H1 (cell line): ENCODE data around the gene TNFSF11. TPM values are rescaled to one million over a fixed set of nuclear protein-coding genes. Genes with fewer than 3 reads are reported as not detected.
A peak's percentile ranks its signal among the peaks of the same experiment; 100 is the strongest.

Experiments
- CTCF ChIA-PET: fragments of 300-600 bp; sonication (Branson Sonifier 250); formaldehyde crosslinking; loops from one replicate; lab custom pipeline; 2021; ENCODE audit not compliant: partially characterized antibody; lab: Charles Lee
- POLR2A ChIA-PET: fragments of 300-600 bp; sonication (Branson Sonifier 250); formaldehyde crosslinking; loops from one replicate; lab custom pipeline; 2021; ENCODE audit warnings: inconsistent platforms; ENCODE audit not compliant: partially characterized antibody; lab: Charles Lee
- DNase-seq, 2 experiments: peaks; one replicate each; pipeline versions ENCODE4 v3.0.0 to v3.0.0-alpha.2; 2010 to 2022; ENCODE audit warnings: low spot score in 2 of 2, low read depth in 1 of 2, mixed read lengths in 1 of 2
- FAIRE-seq: peaks from 2 replicates; lab custom pipeline; 2011; peaks lifted over from hg19 to GRCh38; lab: Jason Lieb, UNC
- H2AFZ ChIP-seq: 2 replicates; pipeline ENCODE4 v1.8.1; 2012; ENCODE audit warnings: low read length, inconsistent platforms
- H2AK5ac ChIP-seq: 2 replicates; pipeline ENCODE4 v1.6.1; 2013; ENCODE audit warnings: low read depth, low read length
- H2BK120ac ChIP-seq: replicated peaks from 2 replicates; pipeline ENCODE3; 2013; ENCODE audit warnings: low read depth, low read length, inconsistent platforms
- H2BK12ac ChIP-seq: 2 replicates; pipeline ENCODE4 v1.6.1; 2013; ENCODE audit warnings: low read depth, low read length
- H2BK15ac ChIP-seq: 2 replicates; pipeline ENCODE4 v1.6.1; 2013; ENCODE audit warnings: low read length
- H2BK20ac ChIP-seq: 2 replicates; pipeline ENCODE4 v1.6.1; 2013; ENCODE audit warnings: low read length
- H2BK5ac ChIP-seq: 2 replicates; pipeline ENCODE4 v1.6.1; 2013; ENCODE audit warnings: low read depth, low read length
- H3K14ac ChIP-seq: 2 replicates; pipeline ENCODE4 v1.6.1; 2013; ENCODE audit warnings: inconsistent platforms; ENCODE audit not compliant: insufficient read length
- H3K18ac ChIP-seq: 2 replicates; pipeline ENCODE4 v1.6.1; 2013; ENCODE audit warnings: low read length; ENCODE audit errors: extremely low read depth
- H3K23ac ChIP-seq: 2 replicates; pipeline ENCODE4 v1.6.1; 2013; ENCODE audit warnings: inconsistent platforms; ENCODE audit not compliant: insufficient read length
- H3K23me2 ChIP-seq: 2 replicates; pipeline ENCODE4 v1.6.1; 2013; ENCODE audit warnings: low read depth, low read length
- H3K27ac ChIP-seq: 2 replicates; pipeline ENCODE4 v1.6.1; 2011; ENCODE audit warnings: low read depth, low read length, inconsistent platforms
- H3K27me3 ChIP-seq, 4 experiments: replicated peaks in 1 of 4; 1 replicate in 1 of 4; 2 replicates in 3 of 4; pipeline versions ENCODE4 v1.6.1 to v1.8.1; 2011 to 2013; ENCODE audit warnings: low read length in 3 of 4, mild to moderate bottlenecking in 3 of 4, inconsistent platforms in 2 of 4, mixed read lengths in 2 of 4, moderate library complexity in 1 of 4; ENCODE audit not compliant: control insufficient read depth in 3 of 4, insufficient read depth in 3 of 4; ENCODE audit errors: extremely low read depth in 1 of 4
- H3K36me3 ChIP-seq, 4 experiments: 2 replicates each; pipeline versions ENCODE4 v1.6.1 to v1.8.1; 2011 to 2013; ENCODE audit warnings: mild to moderate bottlenecking in 4 of 4, low read length in 3 of 4, moderate library complexity in 2 of 4, control low read depth in 1 of 4, inconsistent platforms in 1 of 4; ENCODE audit not compliant: insufficient read depth in 4 of 4, control insufficient read depth in 2 of 4
- H3K4ac ChIP-seq: replicated peaks from 2 replicates; pipeline ENCODE3; 2013; ENCODE audit warnings: low read length, low read depth, mixed read lengths, inconsistent platforms; ENCODE audit not compliant: insufficient read length
- H3K4me1 ChIP-seq, 4 experiments: replicated peaks in 1 of 4; 1 replicate in 1 of 4; 2 replicates in 3 of 4; pipeline versions ENCODE4 v1.6.1 to v1.8.1; 2011 to 2013; ENCODE audit warnings: low read length in 3 of 4, inconsistent platforms in 2 of 4, mixed read lengths in 1 of 4; ENCODE audit not compliant: insufficient read depth in 4 of 4, control insufficient read depth in 3 of 4
- H3K4me2 ChIP-seq, 2 experiments: 2 replicates each; pipeline versions ENCODE4 v1.6.1 to v1.8.1; 2011 to 2013; ENCODE audit warnings: low read depth in 2 of 2, low read length in 2 of 2, control low read depth in 1 of 2, inconsistent platforms in 1 of 2, mild to moderate bottlenecking in 1 of 2; ENCODE audit not compliant: insufficient read depth in 1 of 2
- H3K4me3 ChIP-seq, 4 experiments: fragments of 200-600, 300-600 bp in 1 of 4; sonication (generic), shearing (Covaris generic), sonication (Bioruptor Twin) in 1 of 4; 2 replicates each; pipeline versions ENCODE4 v1.5.1 to v1.8.1; 2011 to 2016; ENCODE audit warnings: low read length in 4 of 4, low read depth in 3 of 4, control low read depth in 2 of 4, inconsistent platforms in 2 of 4, mild to moderate bottlenecking in 2 of 4, mixed read lengths in 1 of 4, moderate library complexity in 1 of 4; ENCODE audit not compliant: insufficient read depth in 2 of 4; ENCODE audit errors: extremely low read depth in 1 of 4
- H3K56ac ChIP-seq: replicated peaks from 2 replicates; pipeline ENCODE3; 2013; ENCODE audit warnings: low read depth, mild to moderate bottlenecking, mixed read lengths, low read length, inconsistent platforms; ENCODE audit not compliant: insufficient read length
- H3K79me1 ChIP-seq: 2 replicates; pipeline ENCODE4 v1.6.1; 2013; ENCODE audit warnings: low read depth, low read length, control low read depth
- H3K79me2 ChIP-seq, 2 experiments: 2 replicates each; pipeline versions ENCODE4 v1.6.1 to v1.8.1; 2012 to 2013; ENCODE audit warnings: low read length in 2 of 2, mild to moderate bottlenecking in 2 of 2, inconsistent platforms in 1 of 2; ENCODE audit not compliant: insufficient read depth in 2 of 2, control insufficient read depth in 1 of 2
- H3K9ac ChIP-seq, 4 experiments: replicated peaks in 1 of 4; 1 replicate in 1 of 4; 2 replicates in 3 of 4; pipeline versions ENCODE4 v1.6.1 to v1.8.1; 2011 to 2013; ENCODE audit warnings: low read depth in 3 of 4, low read length in 3 of 4, control low read depth in 2 of 4, mild to moderate bottlenecking in 2 of 4, moderate library complexity in 2 of 4, inconsistent platforms in 1 of 4; ENCODE audit errors: extremely low read depth in 1 of 4
- H3K9me3 ChIP-seq, 2 experiments: 2 replicates each; pipeline versions ENCODE4 v1.6.1 to v1.8.1; 2012 to 2013; ENCODE audit warnings: mild to moderate bottlenecking in 2 of 2, moderate library complexity in 2 of 2, control low read depth in 1 of 2, inconsistent platforms in 1 of 2, low read depth in 1 of 2, low read length in 1 of 2, mixed read lengths in 1 of 2; ENCODE audit not compliant: insufficient read depth in 2 of 2
- H4K20me1 ChIP-seq, 2 experiments: replicated peaks in 1 of 2; 2 replicates each; pipeline versions ENCODE3 to v1.8.1; 2011 to 2013; ENCODE audit warnings: inconsistent platforms in 2 of 2, low read length in 2 of 2, mild to moderate bottlenecking in 1 of 2; ENCODE audit not compliant: insufficient read depth in 2 of 2, control insufficient read depth in 1 of 2
- H4K5ac ChIP-seq: 2 replicates; pipeline ENCODE4 v1.6.1; 2013; ENCODE audit warnings: low read length, low read depth, mixed read lengths, inconsistent platforms; ENCODE audit not compliant: insufficient read length
- H4K8ac ChIP-seq: 2 replicates; pipeline ENCODE4 v1.8.0; 2013; ENCODE audit warnings: mild to moderate bottlenecking, moderate library complexity, low read length, inconsistent platforms; ENCODE audit not compliant: insufficient read depth; ENCODE audit errors: extremely low read depth
- H4K91ac ChIP-seq: replicated peaks from 2 replicates; pipeline ENCODE3; 2013; ENCODE audit warnings: low read length, mixed read lengths, inconsistent platforms; ENCODE audit not compliant: insufficient read length
- MAX ChIP-seq: IDR thresholded peaks from 2 replicates; pipeline ENCODE4 v1.6.1; 2012; ENCODE audit warnings: inconsistent platforms
- WGBS, 2 experiments: shearing (Covaris generic) in 1 of 2; methylation state at CpG; one replicate each; pipeline versions ENCODE4 v1.1.6 to v1.1.7; 2013 to 2015; ENCODE audit warnings: low lambda C conversion rate in 2 of 2, mixed read lengths in 2 of 2, inconsistent platforms in 1 of 2, low coverage in 1 of 2, missing lambda C conversion rate in 1 of 2; ENCODE audit not compliant: insufficient replicate concordance in 2 of 2, insufficient coverage in 1 of 2, insufficient read length in 1 of 2; ENCODE audit errors: extremely low coverage in 1 of 2, missing lambda C conversion rate in 1 of 2; 5-methylcytosine and 5-hydroxymethylcytosine counted together
- long read RNA-seq, 2 experiments: library from RNA in 1 of 2; library from capped mRNA in 1 of 2; stranded (forward); transcript quantifications; one replicate each; pipeline ENCODE4 v2.0.0, GENCODE V29; 2021; ENCODE audit warnings: inconsistent platforms in 1 of 2
- polyA minus RNA-seq, 3 experiments: library from RNA; depleted of rRNA, polyadenylated mRNA; stranded (reverse); fragments of >200 nt; gene quantifications; 1 replicate in 2 of 3; 2 replicates in 1 of 3; pipeline ENCODE4 v1.2.3, GENCODE V29; 2011
- polyA plus RNA-seq, 7 experiments: library from polyadenylated mRNA; depleted of rRNA in 3 of 7; stranded (reverse) in 5 of 7; unstranded in 2 of 7; fragments of >200 nt in 5 of 7; fragments of 200-250 nt in 2 of 7; gene quantifications; 1 replicate in 5 of 7; 2 replicates in 1 of 7; 4 replicates in 1 of 7; pipeline versions ENCODE4 v1.2.1 to v1.2.3, GENCODE V29; 2011 to 2013; ENCODE audit warnings: missing spikeins in 2 of 7, mixed read lengths in 2 of 7
- total RNA-seq: library from RNA; stranded (reverse); fragmentation: NEBNext Ultra II Directional; extraction: Animal tissue kit (Norgen Biotek cat#: 25700); gene quantifications from 2 replicates; pipeline ENCODE4 v1.2.1, GENCODE V29; 2021

Gene TNFSF11
- total RNA-seq (11.7 and 12.0 TPM in 2 replicates), polyA plus RNA-seq (2011; rRNA removed) (5.2 and 9.3 TPM in 2 replicates), polyA minus RNA-seq (2011; rRNA and poly(A)+ RNA removed) (13.2 and 24.0 TPM in 2 replicates)
- 6.4 TPM for polyA plus RNA-seq (2011; cell fraction: cytosol; rRNA removed)
- polyA plus RNA-seq (2011; cell fraction: nucleus; rRNA removed), result 3.9 TPM
- 9.9 to 16.0 TPM (median 10.4 TPM) in 4 replicates for polyA plus RNA-seq (2012, experiment 1 of 2)
- 2.6 TPM for polyA plus RNA-seq (2012, experiment 2 of 2)
- polyA plus RNA-seq (2013, experiment 1 of 2), result 7.4 TPM
- polyA plus RNA-seq (2013, experiment 2 of 2), result 8.1 TPM
- polyA minus RNA-seq (2011; cell fraction: cytosol; rRNA and poly(A)+ RNA removed), result 6.2 TPM
- 8.0 TPM for polyA minus RNA-seq (2011; cell fraction: nucleus; rRNA and poly(A)+ RNA removed)
- long read RNA-seq, experiment 1, transcript TNFSF11-203 (5 exons, 2,199 nt), result major isoform, 10 of 20 reads
- long read RNA-seq, experiment 1, partial matches to known transcripts, result 10 of 20 reads
- long read RNA-seq, experiment 1, other reads (novel, unspliced or antisense), result 0 of 20 reads
- long read RNA-seq, experiment 2, partial matches to known transcripts, result 1 of 10 reads
- long read RNA-seq, experiment 2, other reads (novel, unspliced or antisense), result 9 of 10 reads

- Histone ChIP-seq H2BK120ac (no peak within 1 kb of the TSS), H3K9ac (peak within 1 kb of the TSS in 2 of 4 experiments; percentile 50 to 53; a peak in 3 of 7 replicates), H3K4ac (peak within 1 kb of the TSS; percentile 64), H2BK15ac (no peak within 1 kb of the TSS; the same call in 1 of the 2 replicates), H3K4me2 (peak within 1 kb of the TSS; percentile 90 to 93), H3K36me3 (peaks cover 0 to 4% (median 0%) of the 10 kb centered on the region in 4 experiments; a peak in 1 of 8 replicates), H2AK5ac (no peak within 1 kb of the TSS), H4K8ac (peak within 1 kb of the TSS; percentile 90), H3K23me2 (peaks cover 10% of the 10 kb centered on the region), H3K79me2 (peaks cover 0 to 41% of the 10 kb centered on the region in 2 experiments; a peak in 2 of 4 replicates), H3K56ac (no peak within 1 kb of the TSS), H3K4me1 (peaks cover 0 to 11% (median 8%) of the 10 kb centered on the region in 4 experiments; a peak in 4 of 7 replicates), H2BK20ac (no peak within 1 kb of the TSS; the same call in 1 of the 2 replicates), H3K23ac (no peak within 1 kb of the TSS), H3K18ac (peak within 1 kb of the TSS; percentile 63; the same call in 1 of the 2 replicates), H4K91ac (peak within 1 kb of the TSS; percentile 83), H3K27ac (no peak within 1 kb of the TSS), H3K14ac (no peak within 1 kb of the TSS), H3K9me3 (peaks cover 8 to 10% of the 10 kb centered on the region in 2 experiments; a peak in 2 of 4 replicates), H2BK5ac (peak within 1 kb of the TSS; percentile 84; the same call in 1 of the 2 replicates), H3K4me3 (peak within 1 kb of the TSS; percentile 58 to 84 (median 73)), H4K20me1 (no peaks in the 10 kb centered on the region), H3K79me1 (no peaks in the 10 kb centered on the region), H2AFZ (peak within 1 kb of the TSS; percentile 52; the same call in 1 of the 2 replicates), H3K27me3 (no peaks in the 10 kb centered on the region; a peak in 1 of 7 replicates), H4K5ac (peak within 1 kb of the TSS; percentile 6), H2BK12ac (peak within 1 kb of the TSS; percentile 78; the same call in 1 of the 2 replicates)
- ChIA-PET CTCF (no interaction called here), POLR2A (interaction anchor here (1.0 to 1.4 kb wide), 2 partner anchors 9 to 274 kb away, joined by 3 read pairs; no protein-coding TSS in a partner anchor)
- FAIRE-seq (no peak), DNase-seq (peak in 1 of 2 experiments; percentile 81)
- WGBS, 2 experiments, result 5% methylated on average over 29 of the region's 39 CpGs; no CpG with 5 or more reads in 1 of the 2 experiments
- peak; percentile 84 for TF ChIP-seq MAX
Observed at GRCh38 chr13:42574011-42574410, at the start of gene TNFSF11. TSS of gene TNFSF11 (plus strand) at chr13:42574152. CDS start at chr13:42574304, 152 bp downstream.
